IgD-negative memory B cell (primary cell): ENCODE data around the gene ENTPD7. TPM values are rescaled to one million over a fixed set of nuclear protein-coding genes. Genes with fewer than 3 reads are reported as not detected.

Experiments
- H3K27ac Mint-ChIP-seq, 3 donors: one replicate each; pipeline ENCODE4 v1.8.0; 2020 to 2022; ENCODE audit warnings: mild to moderate bottlenecking in 3 of 3, mixed read lengths in 3 of 3, moderate library complexity in 1 of 3
- H3K27me3 Mint-ChIP-seq: one replicate; pipeline ENCODE4 v1.8.0; 2021; ENCODE audit warnings: mixed read lengths
- H3K36me3 Mint-ChIP-seq: one replicate; pipeline ENCODE4 v1.8.0; 2020; ENCODE audit warnings: mild to moderate bottlenecking, mixed read lengths
- H3K4me1 Mint-ChIP-seq, 3 donors: one replicate each; pipeline ENCODE4 v1.8.0; 2020 to 2022; ENCODE audit warnings: mixed read lengths in 3 of 3, mild to moderate bottlenecking in 1 of 3
- H3K4me3 Mint-ChIP-seq, 4 donors: one replicate each; pipeline ENCODE4 v1.8.0; 2020 to 2022; ENCODE audit warnings: mild to moderate bottlenecking in 4 of 4, mixed read lengths in 4 of 4, moderate library complexity in 3 of 4
- H3K9me3 Mint-ChIP-seq, 3 donors: one replicate each; pipeline ENCODE4 v1.8.0; 2020 to 2021; ENCODE audit warnings: mixed read lengths in 3 of 3, mild to moderate bottlenecking in 1 of 3
- polyA plus RNA-seq: library from polyadenylated mRNA; unstranded; fragments of 300-500 nt; fragmentation: Illumina TruSeq; gene quantifications from one replicate; pipeline ENCODE4 v1.2.3, GENCODE V29; 2021

The ENTPD7 gene
- polyA plus RNA-seq, 1 donor from 2014 or later = 0.99 TPM

- Mint-ChIP-seq H3K9me3 (no peaks in the 10 kb centered on the region), H3K36me3 (peaks cover 4% of the 10 kb centered on the region), H3K27me3 (peaks cover 2% of the 10 kb centered on the region), H3K4me3 (peak overlapping the region in 3 of 4 donors; percentile 21 to 65 (median 53)), H3K4me1 (peaks cover 10 to 15% (median 14%) of the 10 kb centered on the region in 3 donors), H3K27ac (no peak overlapping the region)
Observed at GRCh38 chr10:99660662-99661376, 1.5 kb downstream of the ENTPD7 start.

- Mint-ChIP-seq H3K36me3 (peaks cover 1% of the 10 kb centered on the region), H3K27ac (no peak overlapping the region), H3K4me3 (peak overlapping the region in 2 of 4 donors; percentile 21 to 49), H3K4me1 (peaks cover 10 to 15% (median 14%) of the 10 kb centered on the region in 3 donors), H3K9me3 (no peaks in the 10 kb centered on the region), H3K27me3 (no peaks in the 10 kb centered on the region)
Observed at GRCh38 chr10:99661377-99661763, 2.1 kb downstream of the ENTPD7 start.

- peaks cover 0 to 4% (median under 1%) of the 10 kb centered on the region in 3 donors for H3K4me1 Mint-ChIP-seq
- H3K36me3 Mint-ChIP-seq = peaks cover 1% of the 10 kb centered on the region
- H3K27ac Mint-ChIP-seq = no peak overlapping the region
- no peaks in the 10 kb centered on the region for H3K9me3 Mint-ChIP-seq
- no peak overlapping the region for H3K4me3 Mint-ChIP-seq
- no peaks in the 10 kb centered on the region for H3K27me3 Mint-ChIP-seq
Observed at GRCh38 chr10:99665304-99665703, 6.0 kb downstream of the ENTPD7 start.

- Mint-ChIP-seq H3K4me1 (no peaks in the 10 kb centered on the region), H3K4me3 (no peak overlapping the region), H3K9me3 (no peaks in the 10 kb centered on the region), H3K27me3 (no peaks in the 10 kb centered on the region), H3K27ac (no peak overlapping the region), H3K36me3 (peaks cover 1% of the 10 kb centered on the region)
Observed at GRCh38 chr10:99667108-99667751, 7.9 kb downstream of the ENTPD7 start.

- Mint-ChIP-seq H3K27me3 (no peaks in the 10 kb centered on the region), H3K4me1 (peaks cover 0 to 6% (median 0%) of the 10 kb centered on the region in 3 donors), H3K36me3 (peaks cover 9% of the 10 kb centered on the region), H3K4me3 (no peak overlapping the region), H3K27ac (no peak overlapping the region), H3K9me3 (no peaks in the 10 kb centered on the region)
Observed at GRCh38 chr10:99671386-99671785, 12.1 kb downstream of the ENTPD7 start.

- no peaks in the 10 kb centered on the region for H3K9me3 Mint-ChIP-seq
- H3K36me3 Mint-ChIP-seq = peaks cover 9% of the 10 kb centered on the region
- no peak overlapping the region for H3K27ac Mint-ChIP-seq
- H3K4me3 Mint-ChIP-seq = no peak overlapping the region
- peaks cover 0 to 6% (median 0%) of the 10 kb centered on the region in 3 donors for H3K4me1 Mint-ChIP-seq
- H3K27me3 Mint-ChIP-seq = no peaks in the 10 kb centered on the region
Observed at GRCh38 chr10:99672884-99673283, 13.6 kb downstream of the ENTPD7 start.

GRCh38 chr10:99673492-99673891, 14.2 kb downstream of the ENTPD7 start:
- H3K27ac Mint-ChIP-seq = no peak overlapping the region
- no peak overlapping the region for H3K4me3 Mint-ChIP-seq
- no peaks in the 10 kb centered on the region for H3K9me3 Mint-ChIP-seq
- peaks cover 0 to 6% (median 0%) of the 10 kb centered on the region in 3 donors for H3K4me1 Mint-ChIP-seq
- H3K27me3 Mint-ChIP-seq = no peaks in the 10 kb centered on the region
- H3K36me3 Mint-ChIP-seq = peaks cover 10% of the 10 kb centered on the region

- peaks cover 10% of the 10 kb centered on the region for H3K36me3 Mint-ChIP-seq
- H3K4me3 Mint-ChIP-seq = no peak overlapping the region
- H3K27ac Mint-ChIP-seq = no peak overlapping the region
- no peaks in the 10 kb centered on the region for H3K27me3 Mint-ChIP-seq
- peaks cover 0 to 6% (median 0%) of the 10 kb centered on the region in 3 donors for H3K4me1 Mint-ChIP-seq
- no peaks in the 10 kb centered on the region for H3K9me3 Mint-ChIP-seq
Observed at GRCh38 chr10:99674762-99675161, 15.5 kb downstream of the ENTPD7 start.

- Mint-ChIP-seq H3K9me3 (no peaks in the 10 kb centered on the region), H3K36me3 (peaks cover 16% of the 10 kb centered on the region), H3K4me3 (no peak overlapping the region), H3K27ac (no peak overlapping the region), H3K4me1 (peaks cover 0 to 6% (median 0%) of the 10 kb centered on the region in 3 donors), H3K27me3 (no peaks in the 10 kb centered on the region)
Observed at GRCh38 chr10:99676426-99676825, 17.1 kb downstream of the ENTPD7 start.

GRCh38 chr10:99676895-99677294, 17.6 kb downstream of the ENTPD7 start:
- no peaks in the 10 kb centered on the region for H3K9me3 Mint-ChIP-seq
- H3K27ac Mint-ChIP-seq = no peak overlapping the region
- H3K27me3 Mint-ChIP-seq = no peaks in the 10 kb centered on the region
- H3K4me1 Mint-ChIP-seq = peaks cover 0 to 6% (median 0%) of the 10 kb centered on the region in 3 donors
- H3K4me3 Mint-ChIP-seq = no peak overlapping the region
- peaks cover 16% of the 10 kb centered on the region for H3K36me3 Mint-ChIP-seq

- Mint-ChIP-seq H3K36me3 (peaks cover 8% of the 10 kb centered on the region), H3K27me3 (no peaks in the 10 kb centered on the region), H3K27ac (no peak overlapping the region), H3K9me3 (no peaks in the 10 kb centered on the region), H3K4me3 (no peak overlapping the region), H3K4me1 (peaks cover 0 to 6% (median 0%) of the 10 kb centered on the region in 3 donors)
Observed at GRCh38 chr10:99678921-99679320, 19.6 kb downstream of the ENTPD7 start.

GRCh38 chr10:99681553-99681952, 22.2 kb downstream of the ENTPD7 start:
- Mint-ChIP-seq H3K4me1 (peaks cover 8 to 14% (median 10%) of the 10 kb centered on the region in 3 donors), H3K27me3 (no peaks in the 10 kb centered on the region), H3K9me3 (no peaks in the 10 kb centered on the region), H3K4me3 (no peak overlapping the region), H3K36me3 (peaks cover 9% of the 10 kb centered on the region), H3K27ac (no peak overlapping the region)

- Mint-ChIP-seq H3K9me3 (no peaks in the 10 kb centered on the region), H3K4me1 (peaks cover 8 to 14% (median 11%) of the 10 kb centered on the region in 3 donors), H3K27ac (no peak overlapping the region), H3K36me3 (peaks cover 11% of the 10 kb centered on the region), H3K4me3 (no peak overlapping the region), H3K27me3 (no peaks in the 10 kb centered on the region)
Observed at GRCh38 chr10:99682032-99682431, 22.7 kb downstream of the ENTPD7 start.

- no peak overlapping the region for H3K4me3 Mint-ChIP-seq
- peaks cover 11% of the 10 kb centered on the region for H3K36me3 Mint-ChIP-seq
- H3K4me1 Mint-ChIP-seq = peaks cover 8 to 14% (median 11%) of the 10 kb centered on the region in 3 donors
- H3K27me3 Mint-ChIP-seq = no peaks in the 10 kb centered on the region
- no peaks in the 10 kb centered on the region for H3K9me3 Mint-ChIP-seq
- H3K27ac Mint-ChIP-seq = no peak overlapping the region
Observed at GRCh38 chr10:99682752-99683151, 23.4 kb downstream of the ENTPD7 start.

GRCh38 chr10:99685597-99685967, 26.3 kb downstream of the ENTPD7 start:
- Mint-ChIP-seq H3K36me3 (peaks cover 5% of the 10 kb centered on the region), H3K27me3 (no peaks in the 10 kb centered on the region), H3K9me3 (no peaks in the 10 kb centered on the region), H3K4me3 (no peak overlapping the region), H3K27ac (peak overlapping the region in 1 of 3 donors; percentile 67), H3K4me1 (peaks cover 8 to 14% (median 11%) of the 10 kb centered on the region in 3 donors)

- no peaks in the 10 kb centered on the region for H3K27me3 Mint-ChIP-seq
- H3K36me3 Mint-ChIP-seq = peaks cover 14% of the 10 kb centered on the region
- H3K4me3 Mint-ChIP-seq = no peak overlapping the region
- H3K27ac Mint-ChIP-seq = no peak overlapping the region
- H3K4me1 Mint-ChIP-seq = peaks cover 8 to 14% (median 11%) of the 10 kb centered on the region in 3 donors
- H3K9me3 Mint-ChIP-seq = no peaks in the 10 kb centered on the region
Observed at GRCh38 chr10:99689461-99689860, 30.2 kb downstream of the ENTPD7 start.
